Caki2 (cell line): ENCODE measurements around the gene ATP8B4. TPM values are rescaled to one million over a fixed set of nuclear protein-coding genes. Genes with fewer than 3 reads are reported as not detected.
A peak's percentile ranks its signal among the peaks of the same experiment; 100 is the strongest.

Experiments used
- DNase-seq: peaks from one replicate; pipeline ENCODE4 v3.0.0-alpha.2; 2015; ENCODE audit warnings: low read depth
- in situ Hi-C: cut with HindIII; loops from 2 replicates; pipeline ENCODE4 v1.10.0; 2016; ENCODE audit warnings: low sequenced_read_pairs, low pct_unique_long_range_greater_than_20kb, mixed read lengths
- total RNA-seq: library from RNA; depleted of rRNA; stranded (reverse); fragments of >200 nt; shearing (Covaris generic); gene quantifications from 2 replicates; pipeline ENCODE4 v1.2.3, GENCODE V29; 2014; ENCODE audit warnings: low replicate concordance

Gene ATP8B4
- total RNA-seq, 1 experiment from 2014 or later: not detected

DNA sequence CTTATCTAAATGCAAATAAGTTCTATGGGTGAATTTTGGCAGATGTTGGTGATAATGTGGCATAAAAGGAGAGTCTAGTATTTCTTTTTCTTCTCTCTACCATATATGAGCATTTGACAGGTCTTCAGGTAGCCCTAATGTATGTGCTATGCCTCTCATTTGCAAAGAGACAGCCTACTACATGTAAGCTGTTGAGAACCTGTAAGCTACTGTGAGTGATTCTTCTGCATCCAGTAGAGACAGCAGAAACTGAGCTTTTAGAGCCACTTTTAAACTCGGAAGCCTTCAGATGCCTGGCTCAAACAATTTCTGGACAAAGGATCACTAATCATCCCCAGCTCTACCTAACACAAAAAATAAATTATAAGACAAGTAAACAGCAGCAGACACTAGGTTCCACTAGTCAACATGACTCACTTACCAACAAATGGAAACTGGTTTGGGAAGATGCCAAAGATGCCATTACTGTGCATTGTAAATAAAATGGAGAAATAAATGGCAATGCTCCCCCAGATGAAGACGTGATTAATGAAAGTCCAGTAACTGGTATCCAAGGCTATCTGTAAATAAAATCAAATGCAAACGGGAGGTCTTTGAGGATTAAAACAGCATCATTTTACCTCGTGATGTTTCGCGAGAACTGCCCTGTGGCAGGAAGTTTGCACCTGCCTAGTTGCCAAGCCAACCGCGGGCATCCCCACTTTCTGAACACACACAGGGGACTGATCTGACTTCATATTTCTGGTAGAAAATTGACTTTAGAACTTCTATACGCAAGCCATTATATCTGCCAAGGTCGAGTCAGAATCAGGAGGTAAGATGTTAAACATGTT, 252.9 kb downstream of the ATP8B4 start:
- in situ Hi-C loops: no loop called here
- no peak for DNase-seq

DNA sequence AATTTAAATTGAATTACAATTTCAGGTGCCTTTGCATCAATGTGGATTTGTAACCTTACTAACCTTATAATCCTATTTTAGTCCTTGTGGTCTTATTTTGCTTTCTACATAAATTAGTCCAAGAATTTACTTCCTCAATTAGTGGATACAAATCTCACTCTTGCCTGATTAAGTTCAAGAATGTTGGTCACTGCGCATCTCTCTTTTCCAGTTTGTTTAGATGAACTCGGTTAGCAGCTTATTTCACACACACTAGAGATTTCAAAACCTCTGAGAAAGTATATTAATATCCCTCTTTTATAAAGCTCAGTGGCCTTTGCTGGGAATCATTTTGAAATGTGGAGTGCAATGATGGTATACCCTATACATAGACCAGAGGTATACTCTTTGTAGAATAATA, 254.8 kb downstream of the ATP8B4 start:
- no peak for DNase-seq
- in situ Hi-C loops: no loop called here

DNA sequence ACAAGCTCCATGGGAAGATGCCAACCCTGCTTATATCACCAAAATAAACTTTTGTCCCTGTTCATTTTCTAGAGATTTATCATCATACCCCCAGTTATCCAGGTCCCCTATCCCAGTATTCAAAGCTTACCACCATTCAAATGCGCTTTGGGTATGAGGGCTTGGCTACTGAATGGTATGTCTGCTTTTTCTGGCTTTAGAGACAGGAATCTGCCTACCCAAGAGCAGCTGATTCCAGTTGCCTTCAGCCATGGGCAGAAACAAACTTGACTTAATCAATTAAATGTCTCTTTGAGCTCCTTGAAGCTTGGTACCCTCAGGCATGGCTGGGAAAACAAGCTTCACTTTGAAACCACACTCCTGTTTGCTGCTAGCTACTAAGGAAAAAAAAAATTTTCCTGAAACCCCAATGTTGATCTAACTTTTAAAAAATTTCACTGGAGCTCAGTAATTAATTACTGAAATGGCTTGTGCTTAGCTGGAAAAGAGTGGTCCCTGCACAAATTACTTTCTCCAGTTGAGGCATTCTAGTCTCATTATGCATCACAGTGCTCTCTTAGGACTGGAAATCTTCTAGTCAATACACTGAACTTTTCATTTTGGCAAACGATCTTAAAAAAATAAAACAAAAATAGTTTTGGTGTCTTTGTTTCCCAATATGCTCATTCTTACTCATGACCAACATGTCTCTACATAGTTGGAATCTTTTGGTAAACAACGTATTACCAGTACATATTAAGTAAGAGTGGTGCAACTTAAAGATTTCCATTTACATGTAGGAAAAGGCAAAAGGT, 255.4 kb downstream of the ATP8B4 start:
- no peak for DNase-seq
- in situ Hi-C loops: no loop called here

DNA sequence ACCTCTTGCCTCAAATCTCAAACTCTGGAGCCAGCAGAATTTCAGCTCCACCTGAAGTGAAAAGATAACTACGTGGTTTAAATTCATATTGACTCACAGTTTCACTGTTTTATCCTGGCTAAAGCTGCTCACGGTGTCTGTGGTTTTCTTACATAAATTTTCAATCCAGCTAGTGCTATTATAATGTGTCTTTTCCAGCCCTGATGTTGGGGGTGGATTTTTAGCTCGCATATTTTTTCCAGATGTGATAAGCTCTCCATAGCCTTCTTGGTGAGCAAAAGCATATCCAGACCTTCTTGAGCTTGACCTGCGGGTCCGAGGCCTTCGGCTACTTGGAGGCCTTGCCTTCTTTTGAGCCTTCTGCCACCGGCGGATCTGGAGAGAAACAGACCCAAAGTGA, 258.9 kb downstream of the ATP8B4 start:
- no peak for DNase-seq
- in situ Hi-C loops: no loop called here

DNA sequence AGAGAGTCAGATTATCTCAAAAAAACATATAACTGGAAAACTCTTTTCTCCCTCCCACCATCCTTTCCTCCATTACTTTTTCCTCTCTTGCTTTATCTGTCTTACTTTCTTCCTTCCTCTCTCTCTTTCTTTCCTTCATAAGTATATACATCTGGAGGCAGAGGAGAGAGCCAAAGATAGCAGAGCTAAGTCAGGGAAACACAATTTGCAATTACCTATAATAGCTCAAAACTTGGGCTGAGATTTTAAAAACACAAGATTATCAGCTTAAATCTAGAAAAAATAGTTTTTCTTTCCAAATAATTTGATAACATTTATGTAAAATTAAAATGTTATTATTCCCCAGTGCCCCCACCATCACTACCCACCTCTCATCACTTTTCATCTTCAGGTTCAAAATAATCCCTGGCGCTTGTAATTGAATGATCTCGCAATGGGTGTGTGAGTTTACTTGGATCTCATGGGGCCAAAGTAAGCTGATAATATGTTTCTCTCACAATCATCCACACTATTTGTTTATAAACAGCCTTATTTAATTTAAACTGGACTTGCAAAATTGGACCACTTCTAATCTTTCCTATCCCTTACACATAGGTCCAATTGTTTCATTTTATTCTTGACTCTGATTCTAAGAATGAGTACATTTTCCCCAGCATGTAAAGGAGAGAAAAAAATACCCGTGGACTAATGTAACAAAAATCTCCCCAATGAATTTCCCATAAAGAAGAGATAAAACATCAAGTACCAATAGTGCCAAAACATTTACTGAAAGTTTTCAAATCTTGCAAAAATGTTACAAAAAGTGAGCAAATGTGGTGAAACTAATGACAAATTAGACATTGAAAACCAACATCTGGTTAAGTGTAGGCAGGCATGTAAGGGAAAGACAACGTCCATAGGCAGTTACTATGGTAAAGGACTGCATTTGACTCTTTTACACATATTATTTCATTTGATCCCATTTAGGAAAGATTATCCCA, 261.2 kb downstream of the ATP8B4 start:
- in situ Hi-C loops: no loop called here
- DNase-seq: no peak

DNA sequence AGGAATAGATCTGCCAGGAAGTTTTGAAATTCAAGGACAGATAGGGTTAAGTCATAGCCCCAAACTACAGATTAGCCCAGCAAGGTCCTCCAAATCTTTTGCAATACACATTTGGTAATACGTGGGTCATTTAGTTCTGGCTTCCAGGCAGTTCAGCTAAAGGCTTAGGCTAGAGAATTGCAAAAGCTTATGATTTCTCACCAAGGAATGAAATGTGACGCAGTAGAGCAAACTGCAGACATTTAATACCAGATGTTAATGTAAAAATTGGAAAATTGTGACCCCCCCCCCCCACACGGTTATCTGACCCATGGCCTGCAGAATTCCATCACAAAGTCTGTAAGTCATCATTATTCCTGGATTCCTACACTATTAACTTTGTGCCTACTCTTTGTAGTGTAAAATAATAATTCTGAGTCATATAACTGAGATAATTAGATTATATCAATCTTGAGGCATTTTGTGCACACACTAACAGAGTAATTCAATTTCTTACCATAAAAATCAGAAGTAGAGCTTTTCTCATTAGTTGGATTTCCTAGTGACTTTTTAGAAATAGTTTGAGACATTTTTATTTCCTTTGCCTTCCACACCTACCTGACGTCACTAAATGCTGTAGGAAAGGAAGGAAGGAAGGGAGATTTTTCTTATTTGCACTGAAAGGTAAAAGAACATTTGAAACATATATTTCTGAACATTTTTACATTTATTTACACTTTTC, 263.0 kb downstream of the ATP8B4 start:
- in situ Hi-C loops: no loop called here
- DNase-seq: no peak

DNA sequence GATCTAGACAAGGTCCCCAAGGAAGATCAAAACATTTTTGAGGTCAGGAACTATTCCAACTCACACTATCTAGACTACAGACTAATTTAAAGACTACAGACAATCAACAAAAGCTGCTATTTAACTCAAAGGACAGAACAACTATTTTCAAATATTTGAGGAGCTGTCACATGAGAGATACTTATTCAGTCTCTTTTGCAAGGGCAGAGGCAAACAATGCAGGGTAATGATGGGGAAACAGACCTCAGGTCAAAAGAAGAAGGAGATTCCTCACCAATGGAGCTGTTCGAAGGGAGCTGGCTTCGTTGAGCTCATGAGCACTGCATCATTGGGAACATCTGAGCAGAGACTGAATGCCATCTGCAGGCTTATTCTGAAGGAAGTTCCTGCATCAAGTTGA, 266.3 kb downstream of the ATP8B4 start:
- in situ Hi-C loops: no loop called here
- DNase-seq: no peak

DNA sequence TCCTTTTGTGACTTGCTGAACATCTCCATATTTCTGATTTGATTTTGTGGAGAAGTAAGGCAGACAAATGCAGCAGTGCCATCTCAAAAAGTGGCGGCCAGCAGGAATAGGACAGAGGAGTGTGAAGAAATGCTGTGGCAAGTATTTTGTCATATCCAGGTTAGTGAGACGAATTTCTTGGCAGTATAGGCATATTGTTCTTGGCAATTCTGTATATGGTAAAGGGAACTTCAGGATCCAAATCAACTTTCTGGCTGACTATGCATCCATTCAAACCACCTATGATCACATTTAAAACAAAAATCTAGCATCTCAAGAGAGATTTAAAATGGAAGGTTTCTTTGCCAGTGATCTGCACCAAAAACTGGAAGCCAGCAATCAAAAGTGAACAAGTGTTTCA, 270.2 kb downstream of the ATP8B4 start:
- in situ Hi-C loops: no loop called here
- DNase-seq: no peak

DNA sequence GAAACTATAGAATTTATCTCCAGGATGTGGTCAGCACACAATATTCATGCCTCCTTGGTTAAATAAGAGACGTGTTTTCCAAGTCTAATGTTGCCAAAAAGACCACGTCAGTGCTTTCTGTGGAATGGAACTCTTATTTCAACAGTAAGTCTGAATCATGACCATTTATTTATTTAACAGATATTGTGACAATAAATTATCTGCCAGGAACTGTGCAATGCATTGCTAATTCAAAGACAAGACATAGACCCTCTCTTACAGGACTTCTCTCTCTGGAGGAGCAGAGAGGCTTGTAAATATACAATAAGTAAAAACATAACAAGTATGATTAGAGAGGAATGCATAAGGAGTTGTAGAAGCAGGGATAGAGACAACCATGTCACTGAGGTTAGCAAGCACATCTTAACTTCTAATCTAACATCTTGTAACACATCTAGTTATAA, 270.7 kb downstream of the ATP8B4 start:
- in situ Hi-C loops: no loop called here
- DNase-seq: no peak

DNA sequence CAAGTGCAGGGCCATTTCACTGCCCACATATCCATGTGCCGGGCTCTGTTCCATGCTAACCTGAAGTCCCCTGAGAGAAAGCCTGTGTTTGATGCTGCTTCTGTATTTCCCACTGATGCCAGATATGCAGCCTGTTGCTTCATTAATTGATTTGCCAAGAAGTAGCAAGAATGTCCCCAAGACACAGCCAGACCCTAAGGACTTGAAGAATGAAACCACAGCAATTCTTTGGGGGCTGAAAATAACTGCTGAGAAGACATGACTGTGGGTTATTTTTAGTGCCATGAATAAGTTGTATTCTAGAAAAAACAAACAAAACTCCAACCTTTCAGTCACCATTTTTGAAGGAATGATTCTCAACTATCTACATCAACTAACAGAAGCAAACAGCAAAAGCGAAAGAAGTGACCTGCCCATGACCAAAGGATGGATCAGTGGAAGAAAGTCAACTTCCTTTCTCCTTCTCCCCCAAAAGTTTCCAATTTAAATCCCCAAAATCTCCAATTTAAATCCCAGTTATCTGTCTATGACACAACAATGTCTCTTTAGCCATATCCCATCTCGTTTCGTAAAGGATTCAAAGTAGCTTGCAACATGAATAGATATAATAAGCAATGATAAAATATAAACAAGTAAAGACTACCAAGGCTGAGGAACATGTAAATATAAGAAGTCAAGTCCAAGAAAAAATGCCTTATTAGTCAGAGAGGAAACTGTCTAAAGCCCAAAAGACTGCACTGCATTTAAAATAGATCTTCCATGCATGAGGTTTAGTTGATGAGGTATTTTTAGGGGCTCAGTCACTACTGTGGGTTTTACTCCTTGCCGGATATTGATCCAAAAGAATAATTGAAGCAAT, 271.4 kb downstream of the ATP8B4 start:
- no peak for DNase-seq
- in situ Hi-C loops: no loop called here

DNA sequence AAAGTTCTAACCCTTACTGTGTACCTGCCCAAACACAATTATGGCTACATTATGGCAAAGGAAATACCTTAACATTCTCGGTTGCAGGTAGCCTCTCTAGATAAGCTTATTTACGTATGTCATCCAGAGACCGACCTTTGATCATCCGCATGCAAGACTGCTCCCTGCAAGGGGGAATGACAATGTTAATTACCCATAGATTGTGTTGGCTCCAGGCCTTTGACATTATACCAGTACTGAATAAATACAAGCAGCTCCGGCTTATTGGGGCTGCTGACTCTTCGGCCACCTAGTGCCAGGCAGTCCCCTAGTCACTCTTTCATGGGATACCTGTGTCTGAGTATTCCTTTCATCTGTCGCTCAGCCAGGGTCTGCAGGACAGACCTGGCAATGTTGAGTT, 274.6 kb downstream of the ATP8B4 start:
- DNase-seq: no peak
- in situ Hi-C loops: no loop called here

DNA sequence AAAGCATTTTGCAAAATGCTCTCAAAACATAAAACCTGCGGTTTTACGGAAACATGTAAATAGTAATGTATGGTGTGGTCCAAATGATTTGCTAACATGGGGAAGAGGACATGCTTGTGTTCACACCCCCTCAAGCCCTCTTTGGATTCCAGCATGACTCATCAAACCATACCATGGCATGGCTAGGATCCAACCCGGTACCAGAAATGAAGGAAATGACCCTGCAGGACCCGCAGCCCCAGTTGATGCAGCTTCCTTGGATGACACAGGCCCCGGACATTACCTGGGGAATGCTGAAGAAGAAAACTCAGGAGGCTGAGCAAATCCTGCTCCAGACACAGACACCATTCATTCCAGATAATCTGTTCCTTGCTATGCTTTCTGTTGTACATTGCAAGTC, 275.3 kb downstream of the ATP8B4 start:
- in situ Hi-C loops: no loop called here
- no peak for DNase-seq

DNA sequence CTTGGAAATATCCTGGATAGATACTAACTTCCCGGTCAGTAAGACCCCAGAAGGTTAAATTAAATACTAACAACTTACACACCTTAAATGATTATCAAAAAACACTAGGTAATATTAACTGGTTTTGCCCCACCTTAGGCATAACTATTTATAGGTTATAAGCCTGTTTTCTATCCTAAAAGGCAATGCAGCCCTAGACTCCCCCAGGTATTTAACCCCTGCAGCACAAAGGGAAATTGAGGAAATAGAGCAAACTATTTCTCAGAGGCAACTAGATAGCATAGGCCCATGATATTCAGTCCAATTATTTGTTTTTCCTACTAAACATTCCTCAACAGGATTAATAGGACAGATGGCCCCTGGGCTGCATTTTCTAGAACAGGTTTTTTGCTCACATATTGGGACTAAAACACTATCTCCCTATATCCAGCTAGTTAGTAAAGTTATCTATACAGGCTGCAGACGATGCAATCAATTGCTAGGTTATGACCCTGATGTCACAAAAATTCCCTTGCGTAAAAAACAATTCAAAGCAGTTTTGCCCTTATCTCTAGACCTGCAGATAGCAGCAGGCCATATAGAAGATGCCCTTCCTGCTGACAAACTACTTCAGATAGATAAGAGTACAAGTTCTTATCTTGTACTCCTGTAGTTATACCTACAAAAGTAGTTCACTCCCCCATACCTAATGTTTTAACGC, 276.9 kb downstream of the ATP8B4 start:
- no peak for DNase-seq
- in situ Hi-C loops: no loop called here

DNA sequence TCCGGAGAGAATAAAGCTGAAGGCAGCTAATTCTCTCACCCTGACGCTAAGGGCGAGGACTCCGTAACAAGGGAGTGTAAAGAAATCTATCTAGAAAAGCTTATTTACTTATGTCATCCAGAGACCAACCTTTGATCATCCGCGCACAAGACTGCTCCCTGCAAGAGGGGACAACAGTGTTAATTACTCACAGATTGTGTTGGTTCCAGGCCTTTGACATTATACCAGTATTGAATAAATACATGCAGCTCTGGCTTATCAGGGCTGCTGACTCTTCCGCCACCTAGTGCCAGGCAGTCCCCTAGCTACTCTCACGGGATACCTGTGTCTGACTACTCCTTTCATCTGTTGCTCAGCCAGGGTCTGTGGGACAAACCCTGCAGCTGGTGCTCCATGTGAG, 286.5 kb downstream of the ATP8B4 start:
- peak; percentile 4 for DNase-seq

DNA sequence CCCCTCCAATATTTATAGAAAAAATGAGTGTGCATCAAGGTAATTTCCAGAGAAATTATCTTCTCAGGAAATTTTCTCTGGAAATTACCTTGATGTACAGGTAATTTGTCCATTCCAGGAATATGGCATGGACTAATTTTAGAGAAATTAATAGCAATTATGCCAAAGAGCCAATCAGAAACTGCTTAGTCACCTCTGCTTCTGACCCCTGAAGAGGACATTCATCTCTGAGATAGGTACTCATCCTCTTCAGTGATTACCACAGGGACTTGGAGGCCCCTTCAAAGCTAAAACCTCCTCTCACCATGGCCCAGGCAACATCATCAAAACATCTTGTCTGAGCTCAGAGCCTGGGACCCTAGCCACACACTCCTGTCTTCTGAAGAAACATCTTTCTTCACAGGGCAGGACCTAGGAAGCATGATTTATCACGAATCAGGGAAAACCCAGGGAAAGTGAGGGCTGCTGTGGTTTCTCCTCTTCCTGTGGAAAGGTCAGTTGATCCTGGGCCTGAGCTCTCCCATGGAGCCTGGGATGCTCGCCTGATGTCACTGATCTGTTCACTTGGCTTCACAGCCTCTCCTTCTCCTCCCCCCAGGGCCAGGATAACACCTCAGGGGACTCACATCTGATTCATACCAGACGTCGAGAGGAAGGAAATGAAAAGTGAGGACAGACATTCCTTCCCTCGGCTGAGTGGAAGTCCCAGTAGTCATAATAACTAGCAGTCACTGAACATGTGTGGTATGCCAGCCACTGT, 287.6 kb downstream of the ATP8B4 start:
- no peak for DNase-seq
- in situ Hi-C loops: no loop called here

More for the DNA sequence above, 286.5 kb downstream of the ATP8B4 start:
- in situ Hi-C loops: no loop called here

DNA sequence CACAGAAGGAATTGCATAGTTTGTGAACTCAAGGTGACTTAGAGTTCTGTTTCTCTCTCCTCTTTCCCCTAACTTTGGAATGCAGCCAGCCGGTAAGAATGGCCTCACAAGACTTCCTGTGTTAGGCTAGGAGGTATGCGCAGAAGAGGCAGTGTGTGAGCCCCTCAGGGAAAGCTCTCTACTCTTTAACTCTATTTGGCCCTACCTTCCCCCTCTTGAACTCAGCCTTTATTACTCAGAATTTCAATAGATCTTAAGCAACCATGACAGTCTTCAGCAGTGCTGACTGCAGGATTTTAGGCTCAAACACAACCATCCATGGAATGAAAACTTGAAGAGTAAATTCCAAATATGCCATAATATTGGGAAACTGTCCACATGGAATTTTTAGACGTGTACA, 288.6 kb downstream of the ATP8B4 start:
- DNase-seq: no peak
- in situ Hi-C loops: no loop called here
